Hindlimb muscle (tissue), 1 donor: Measurements from ENCODE around the gene SPATA31A5. TPM values are rescaled to one million over a fixed set of nuclear protein-coding genes. Genes with fewer than 3 reads are reported as not detected.
"Not testable (repeated sequence)": the region's sequence is repeated elsewhere in the genome, so short reads cannot be mapped to it uniquely, and the experiment has no call there.

Experiments
- DNase-seq: peaks from one replicate; pipeline ENCODE4 v3.0.0-alpha.2; 2013
- polyA plus RNA-seq: library from polyadenylated mRNA; unstranded; fragments of 120-200 nt; gene quantifications from one replicate; pipeline ENCODE4 v1.2.1, GENCODE V29; 2013; ENCODE audit not compliant: insufficient read length

The SPATA31A5 gene
- polyA plus RNA-seq = not detected

- not testable (repeated sequence) for DNase-seq
These were observed at the start of gene SPATA31A5 for GRCh38 chr9:60914107-60914506. TSS of gene SPATA31A5 (plus strand) at chr9:60914407. CDS start at chr9:60914436, 29 bp downstream.

GRCh38 chr9:60962990-60963350 is 48.8 kb downstream of the SPATA31A5 start:
- not testable (repeated sequence) for DNase-seq

GRCh38 chr9:60966382-60966781 is 52.2 kb downstream of the SPATA31A5 start:
- not testable (repeated sequence) for DNase-seq
